ENCODE data around the gene FUZ.

The FUZ gene

GRCh38 chr19:49801966-49802661, 11.0 kb downstream of the FUZ start:
- H3K27me3 ChIP-seq (ENCODE audit: insufficient read depth, low read length): no peaks in the 10 kb centered on the region
- H3K4me3 ChIP-seq (ENCODE audit: low read depth, low read length): no peak overlapping the region
- H2BK5ac ChIP-seq (ENCODE audit: low read depth, low read length, poor library complexity): no peak overlapping the region
- H3K14ac ChIP-seq (ENCODE audit: low read length): no peak overlapping the region
- H2BK12ac ChIP-seq (ENCODE audit: low read length): no peak overlapping the region
- no peak overlapping the region for H3K4ac ChIP-seq (ENCODE audit: low read depth, low read length)
- H2AFZ ChIP-seq (ENCODE audit: insufficient read depth, low read length, poor library complexity): no peak overlapping the region
- no peak overlapping the region for H2BK120ac ChIP-seq (ENCODE audit: insufficient read depth, low read length, poor library complexity)
- no peak overlapping the region for H3K4me2 ChIP-seq (ENCODE audit: low read length)
- no peaks in the 10 kb centered on the region for H3K4me1 ChIP-seq (ENCODE audit: control insufficient read depth in 1 of 2, insufficient read depth in 2 of 2, low read length in 2 of 2)
- no peak overlapping the region for H4K91ac ChIP-seq (ENCODE audit: low read depth, low read length)
- H4K8ac ChIP-seq (ENCODE audit: low read depth, low read length): no peak overlapping the region
- DNase-seq: no peak
- H3K23ac ChIP-seq (ENCODE audit: low read length): no peak overlapping the region
- H3K9me3 ChIP-seq (ENCODE audit: insufficient read depth, low read depth, low read length): no peaks in the 10 kb centered on the region
- no peak overlapping the region for H4K12ac ChIP-seq (ENCODE audit: low read depth, low read length)
- H3K36me3 ChIP-seq (ENCODE audit: control insufficient read depth in 1 of 2, insufficient read depth in 2 of 2, low read length in 2 of 2): peaks cover 79 to 84% of the 10 kb centered on the region in 2 experiments
- no peak overlapping the region for H3K18ac ChIP-seq (ENCODE audit: low read length)
- H3K79me2 ChIP-seq (ENCODE audit: control insufficient read depth, insufficient read depth, low read length, poor library complexity): no peaks in the 10 kb centered on the region
- no peak overlapping the region for H3K9ac ChIP-seq (ENCODE audit: low read length)
- no CpG with 5 or more reads among the region's 38 CpGs for WGBS (ENCODE audit: extremely low coverage, insufficient coverage, insufficient read length)
- H2AK5ac ChIP-seq (ENCODE audit: low read length): no peak overlapping the region
- no peaks in the 10 kb centered on the region for H3K79me1 ChIP-seq (ENCODE audit: low read length)
- no peak overlapping the region for H3K27ac ChIP-seq (ENCODE audit: low read depth, low read length)

- Histone ChIP-seq H3K36me3 (ENCODE audit: control insufficient read depth in 1 of 2, insufficient read depth in 2 of 2, low read length in 2 of 2) (peaks cover 82 to 85% of the 10 kb centered on the region in 2 experiments), H4K8ac (ENCODE audit: low read depth, low read length) (no peak overlapping the region), H3K79me2 (ENCODE audit: control insufficient read depth, insufficient read depth, low read length, poor library complexity) (no peaks in the 10 kb centered on the region), H2BK120ac (ENCODE audit: insufficient read depth, low read length, poor library complexity) (no peak overlapping the region), H3K4me3 (ENCODE audit: low read depth, low read length) (no peak overlapping the region), H4K91ac (ENCODE audit: low read depth, low read length) (no peak overlapping the region), H3K23ac (ENCODE audit: low read length) (no peak overlapping the region), H2BK5ac (ENCODE audit: low read depth, low read length, poor library complexity) (no peak overlapping the region), H3K14ac (ENCODE audit: low read length) (no peak overlapping the region), H3K4ac (ENCODE audit: low read depth, low read length) (no peak overlapping the region), H3K18ac (ENCODE audit: low read length) (no peak overlapping the region), H3K9me3 (ENCODE audit: insufficient read depth, low read depth, low read length) (peaks cover under 1% of the 10 kb centered on the region), H3K4me2 (ENCODE audit: low read length) (no peak overlapping the region), H4K12ac (ENCODE audit: low read depth, low read length) (no peak overlapping the region), H3K27me3 (ENCODE audit: insufficient read depth, low read length) (no peaks in the 10 kb centered on the region), H2AK5ac (ENCODE audit: low read length) (no peak overlapping the region), H3K9ac (ENCODE audit: low read length) (no peak overlapping the region), H3K4me1 (ENCODE audit: control insufficient read depth in 1 of 2, insufficient read depth in 2 of 2, low read length in 2 of 2) (no peaks in the 10 kb centered on the region), H2AFZ (ENCODE audit: insufficient read depth, low read length, poor library complexity) (no peak overlapping the region), H3K79me1 (ENCODE audit: low read length) (no peaks in the 10 kb centered on the region), H2BK12ac (ENCODE audit: low read length) (no peak overlapping the region), H3K27ac (ENCODE audit: low read depth, low read length) (no peak overlapping the region)
- WGBS (ENCODE audit: extremely low coverage, insufficient coverage, insufficient read length): no CpG with 5 or more reads among the region's 32 CpGs
- no peak for DNase-seq
These were observed 11.6 kb downstream of the FUZ start for GRCh38 chr19:49801401-49801888.

- peaks cover 3% of the 10 kb centered on the region for H3K9me3 ChIP-seq (ENCODE audit: insufficient read depth, low read depth, low read length)
- H3K18ac ChIP-seq (ENCODE audit: low read length): no peak overlapping the region
- no peak overlapping the region for H4K8ac ChIP-seq (ENCODE audit: low read depth, low read length)
- no peak overlapping the region for H3K9ac ChIP-seq (ENCODE audit: low read length)
- H4K12ac ChIP-seq (ENCODE audit: low read depth, low read length): no peak overlapping the region
- no peak overlapping the region for H2BK5ac ChIP-seq (ENCODE audit: low read depth, low read length, poor library complexity)
- DNase-seq: no peak
- no peaks in the 10 kb centered on the region for H3K79me2 ChIP-seq (ENCODE audit: control insufficient read depth, insufficient read depth, low read length, poor library complexity)
- no peaks in the 10 kb centered on the region for H3K79me1 ChIP-seq (ENCODE audit: low read length)
- no peak overlapping the region for H2BK12ac ChIP-seq (ENCODE audit: low read length)
- no peaks in the 10 kb centered on the region for H3K4me1 ChIP-seq (ENCODE audit: control insufficient read depth in 1 of 2, insufficient read depth in 2 of 2, low read length in 2 of 2)
- no peak overlapping the region for H3K4me2 ChIP-seq (ENCODE audit: low read length)
- no peak overlapping the region for H3K4ac ChIP-seq (ENCODE audit: low read depth, low read length)
- H3K27ac ChIP-seq (ENCODE audit: low read depth, low read length): no peak overlapping the region
- H3K4me3 ChIP-seq (ENCODE audit: low read depth, low read length): no peak overlapping the region
- H3K27me3 ChIP-seq (ENCODE audit: insufficient read depth, low read length): no peaks in the 10 kb centered on the region
- WGBS (ENCODE audit: extremely low coverage, insufficient coverage, insufficient read length): no CpG with 5 or more reads among the region's 10 CpGs
- H4K91ac ChIP-seq (ENCODE audit: low read depth, low read length): no peak overlapping the region
- peaks cover 85 to 87% of the 10 kb centered on the region in 2 experiments for H3K36me3 ChIP-seq (ENCODE audit: control insufficient read depth in 1 of 2, insufficient read depth in 2 of 2, low read length in 2 of 2)
- H2BK120ac ChIP-seq (ENCODE audit: insufficient read depth, low read length, poor library complexity): no peak overlapping the region
- H2AK5ac ChIP-seq (ENCODE audit: low read length): no peak overlapping the region
- no peak overlapping the region for H3K23ac ChIP-seq (ENCODE audit: low read length)
- no peak overlapping the region for H3K14ac ChIP-seq (ENCODE audit: low read length)
- H2AFZ ChIP-seq (ENCODE audit: insufficient read depth, low read length, poor library complexity): no peak overlapping the region
These were observed 12.3 kb downstream of the FUZ start for GRCh38 chr19:49800771-49801170.

- DNase-seq: no peak
- Histone ChIP-seq H3K4me2 (ENCODE audit: low read length) (no peak overlapping the region), H2BK5ac (ENCODE audit: low read depth, low read length, poor library complexity) (no peak overlapping the region), H3K9me3 (ENCODE audit: insufficient read depth, low read depth, low read length) (peaks cover 3% of the 10 kb centered on the region), H3K27ac (ENCODE audit: low read depth, low read length) (no peak overlapping the region), H2BK120ac (ENCODE audit: insufficient read depth, low read length, poor library complexity) (no peak overlapping the region), H3K79me1 (ENCODE audit: low read length) (no peaks in the 10 kb centered on the region), H3K79me2 (ENCODE audit: control insufficient read depth, insufficient read depth, low read length, poor library complexity) (no peaks in the 10 kb centered on the region), H3K36me3 (ENCODE audit: control insufficient read depth in 1 of 2, insufficient read depth in 2 of 2, low read length in 2 of 2) (peaks cover 85 to 88% of the 10 kb centered on the region in 2 experiments), H3K9ac (ENCODE audit: low read length) (no peak overlapping the region), H4K91ac (ENCODE audit: low read depth, low read length) (no peak overlapping the region), H3K27me3 (ENCODE audit: insufficient read depth, low read length) (no peaks in the 10 kb centered on the region), H4K8ac (ENCODE audit: low read depth, low read length) (no peak overlapping the region), H3K18ac (ENCODE audit: low read length) (no peak overlapping the region), H3K4ac (ENCODE audit: low read depth, low read length) (no peak overlapping the region), H3K4me3 (ENCODE audit: low read depth, low read length) (no peak overlapping the region), H4K12ac (ENCODE audit: low read depth, low read length) (no peak overlapping the region), H2BK12ac (ENCODE audit: low read length) (no peak overlapping the region), H3K14ac (ENCODE audit: low read length) (no peak overlapping the region), H3K23ac (ENCODE audit: low read length) (no peak overlapping the region), H2AK5ac (ENCODE audit: low read length) (no peak overlapping the region), H3K4me1 (ENCODE audit: control insufficient read depth in 1 of 2, insufficient read depth in 2 of 2, low read length in 2 of 2) (no peaks in the 10 kb centered on the region), H2AFZ (ENCODE audit: insufficient read depth, low read length, poor library complexity) (no peak overlapping the region)
- no CpG with 5 or more reads among the region's 25 CpGs for WGBS (ENCODE audit: extremely low coverage, insufficient coverage, insufficient read length)
These were observed 13.2 kb downstream of the FUZ start for GRCh38 chr19:49799798-49800376.

Measured in trophoblast cell (in vitro differentiated cells and primary cell).